HEK293 (cell line): ENCODE results near the gene GTF2F2.

Source experiments
- CTCF ChIA-PET: fragments of 350-600 bp; formaldehyde crosslinking; extraction: SDS; loops from one replicate; lab custom pipeline; 2021; ENCODE audit warnings: antibody characterized with exemption; lab: Yijun Ruan, JAX
- POLR2A ChIA-PET: fragments of 300-600 bp; formaldehyde crosslinking; extraction: SDS; loops from one replicate; lab custom pipeline; 2020; ENCODE audit warnings: antibody characterized with exemption, inconsistent platforms; lab: Yijun Ruan, JAX
- H3K27ac ChIP-seq: fragments of 200-500 bp; sonication (Bioruptor generic); 2 replicates; pipeline ENCODE4 v1.5.1; 2014; ENCODE audit warnings: low read depth, low read length, control low read depth, inconsistent platforms; ENCODE audit errors: extremely low read depth
- H3K36me3 ChIP-seq, 2 experiments: fragments of 200-500 bp in 1 of 2; sonication (Bioruptor generic) in 1 of 2; 1 replicate in 1 of 2; 2 replicates in 1 of 2; pipeline ENCODE4 v1.5.1; 2014 to 2017; ENCODE audit warnings: inconsistent platforms in 2 of 2, low read length in 2 of 2; ENCODE audit not compliant: control insufficient read depth in 2 of 2, insufficient read depth in 1 of 2
- H3K4me1 ChIP-seq: fragments of 200-500 bp; sonication (Bioruptor generic); 2 replicates; pipeline ENCODE4 v1.5.1; 2014; ENCODE audit warnings: mild to moderate bottlenecking, low read length, inconsistent platforms; ENCODE audit not compliant: control insufficient read depth, insufficient read depth
- H3K4me3 ChIP-seq: 2 replicates; pipeline ENCODE4 v1.5.1; 2011; ENCODE audit warnings: low read depth, mild to moderate bottlenecking, control low read depth, low read length, moderate library complexity
- H3K9me3 ChIP-seq: fragments of 200-500 bp; sonication (Bioruptor generic); 2 replicates; pipeline ENCODE4 v1.5.1; 2014; ENCODE audit warnings: low read depth, low read length, inconsistent platforms; ENCODE audit not compliant: control insufficient read depth, insufficient read depth
- GLI4 ChIP-seq: fragments of 450-650 bp; formaldehyde crosslinking; IDR thresholded peaks from 2 replicates; pipeline ENCODE4 v1.5.1; 2016; ENCODE audit warnings: missing biosample characterization, missing genetic modification characterization
- HOXA7 ChIP-seq: sonication (generic); formaldehyde crosslinking; IDR thresholded peaks from 2 replicates; pipeline ENCODE4 v1.8.1; 2022; ENCODE audit warnings: missing genetic modification reagents, borderline replicate concordance
- KLF1 ChIP-seq: fragments of 450-650 bp; formaldehyde crosslinking; IDR thresholded peaks from 2 replicates; pipeline ENCODE4 v1.5.1; 2016; ENCODE audit warnings: missing biosample characterization, missing genetic modification characterization
- MZF1 ChIP-seq: fragments of 450-650 bp; formaldehyde crosslinking; IDR thresholded peaks from 2 replicates; pipeline ENCODE4 v1.5.1; 2017; ENCODE audit warnings: missing biosample characterization, missing genetic modification characterization, borderline replicate concordance
- REST ChIP-seq: fragments of 450-650 bp; formaldehyde crosslinking; IDR thresholded peaks from 2 replicates; pipeline ENCODE4 v1.5.1; 2016; ENCODE audit warnings: missing biosample characterization, missing genetic modification characterization
- SCRT2 ChIP-seq: fragments of 450-650 bp; formaldehyde crosslinking; IDR thresholded peaks from 2 replicates; pipeline ENCODE4 v1.5.1; 2016; ENCODE audit warnings: missing biosample characterization, missing genetic modification characterization
- SETDB1 ChIP-seq: IDR thresholded peaks from one replicate; pipeline ENCODE4 v1.6.1; 2017; ENCODE audit warnings: mild to moderate bottlenecking, low read length, moderate library complexity, mixed read lengths; ENCODE audit not compliant: insufficient read length
- SP2 ChIP-seq: fragments of 450-650 bp; formaldehyde crosslinking; IDR thresholded peaks from 2 replicates; pipeline ENCODE4 v1.5.1; 2016; ENCODE audit warnings: missing biosample characterization, missing genetic modification characterization
- ZBTB20 ChIP-seq: fragments of 450-650 bp; formaldehyde crosslinking; IDR thresholded peaks from 2 replicates; pipeline ENCODE4 v1.5.1; 2016; ENCODE audit warnings: missing biosample characterization, missing genetic modification characterization
- ZNF121 ChIP-seq: fragments of 450-650 bp; formaldehyde crosslinking; IDR thresholded peaks from 2 replicates; pipeline ENCODE4 v1.5.1; 2016; ENCODE audit warnings: missing biosample characterization, missing genetic modification characterization
- ZNF221 ChIP-seq: fragments of 450-650 bp; formaldehyde crosslinking; IDR thresholded peaks from 2 replicates; pipeline ENCODE4 v1.5.1; 2017; ENCODE audit warnings: missing biosample characterization, missing genetic modification characterization, borderline replicate concordance
- ZNF416 ChIP-seq: fragments of 450-650 bp; formaldehyde crosslinking; IDR thresholded peaks from 2 replicates; pipeline ENCODE4 v1.5.1; 2016; ENCODE audit warnings: missing biosample characterization, missing genetic modification characterization
- ZNF596 ChIP-seq: fragments of 450-650 bp; IDR thresholded peaks from 2 replicates; pipeline ENCODE4 v1.5.0; 2018; ENCODE audit warnings: missing biosample characterization, mild to moderate bottlenecking, missing genetic modification characterization, moderate library complexity
- ZNF600 ChIP-seq: fragments of 450-650 bp; formaldehyde crosslinking; IDR thresholded peaks from 2 replicates; pipeline ENCODE4 v1.5.1; 2016; ENCODE audit warnings: missing biosample characterization, missing genetic modification characterization
- ZNF677 ChIP-seq: fragments of 450-650 bp; IDR thresholded peaks from 2 replicates; pipeline ENCODE4 v1.5.0; 2018; ENCODE audit warnings: missing biosample characterization, mild to moderate bottlenecking, missing genetic modification characterization, moderate library complexity
- ZNF843 ChIP-seq: fragments of 450-650 bp; formaldehyde crosslinking; IDR thresholded peaks from 2 replicates; pipeline ENCODE4 v1.5.1; 2016; ENCODE audit warnings: missing biosample characterization, missing genetic modification characterization
- ZSCAN16 ChIP-seq: fragments of 450-650 bp; formaldehyde crosslinking; IDR thresholded peaks from 2 replicates; pipeline ENCODE4 v1.5.1; 2016; ENCODE audit warnings: missing biosample characterization, missing genetic modification characterization
- TF ChIP-seq, protein P1 (sequence below): fragments of 450-650 bp; formaldehyde crosslinking; IDR thresholded peaks from 2 replicates; pipeline ENCODE4 v1.5.1; 2017; ENCODE audit warnings: missing biosample characterization, missing genetic modification characterization
- TF ChIP-seq, protein P2 (sequence below): fragments of 450-650 bp; formaldehyde crosslinking; IDR thresholded peaks from 2 replicates; pipeline ENCODE4 v1.5.1; 2016; ENCODE audit warnings: missing biosample characterization, missing genetic modification characterization, low read depth

GTF2F2 gene

DNA sequence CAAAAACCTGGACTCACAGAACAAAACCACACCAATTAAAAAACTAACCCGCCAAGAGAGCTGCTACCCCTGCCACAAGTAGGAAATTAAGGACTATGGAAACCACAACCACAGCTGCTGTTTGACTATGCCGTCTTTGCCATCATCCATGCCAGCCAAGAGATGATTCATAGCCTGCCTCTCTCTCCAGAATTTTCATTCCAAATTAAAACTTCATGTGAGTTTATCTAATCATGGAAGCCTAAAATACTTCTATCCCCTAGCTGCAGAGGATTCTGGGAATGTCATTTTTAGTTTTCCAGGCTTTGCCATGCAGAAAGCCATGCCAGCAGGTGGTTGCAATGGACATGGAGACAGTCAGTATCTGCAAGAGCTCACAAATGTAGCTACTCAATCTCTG lies 27.6 kb upstream of the GTF2F2 start (continued):
- TF ChIP-seq ZBTB20 (no peak), ZNF416 (no peak)

DNA sequence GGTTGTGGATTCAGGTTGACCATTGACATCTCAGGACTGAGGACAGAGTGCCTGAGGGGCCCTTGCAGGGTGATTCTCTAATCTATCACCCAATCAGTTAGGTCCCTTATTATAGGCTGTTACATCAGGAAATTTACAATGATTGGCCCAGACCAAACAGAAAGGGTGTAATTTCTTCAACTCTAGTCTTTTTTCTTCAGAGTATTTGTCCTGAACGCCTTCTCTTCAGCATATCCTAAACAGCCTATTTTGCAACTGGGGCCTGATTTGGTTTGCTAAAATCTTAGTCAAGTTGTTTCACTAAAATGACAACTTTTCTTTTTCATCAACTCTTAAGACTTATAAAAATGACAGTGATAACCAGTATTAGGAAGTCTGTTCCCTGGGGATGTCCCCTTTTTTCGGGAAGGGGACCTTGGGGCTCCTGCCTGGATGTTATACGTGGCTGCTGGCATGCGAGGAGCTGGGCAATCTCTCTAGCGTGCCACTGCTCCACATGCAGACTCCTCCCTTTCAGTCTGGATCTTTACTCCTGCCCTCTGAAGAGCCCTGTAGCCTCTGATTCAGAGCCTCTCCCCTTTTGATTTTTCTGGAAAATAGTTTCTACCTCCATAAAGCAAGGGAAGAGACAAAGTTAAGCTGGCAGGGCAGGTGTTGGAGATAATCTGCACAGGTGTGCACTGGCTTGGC lies 19.6 kb upstream of the GTF2F2 start:
- H3K36me3 ChIP-seq = no peaks in the 10 kb centered on the region
- no peaks in the 10 kb centered on the region for H3K9me3 ChIP-seq
- TF ChIP-seq KLF1 (no peak), REST (no peak), ZNF416 (no peak), ZNF596 (tag by site-specific recombination) (no peak), HOXA7 (CRISPR knock-in tag) (no peak), GLI4 (no peak), ZNF843 (no peak), SP2 (tag by site-specific recombination) (no peak), ZNF677 (tag by site-specific recombination) (no peak), MZF1 (tag by site-specific recombination) (no peak), ZNF600 (no peak), SCRT2 (tag by site-specific recombination) (no peak), SETDB1 (no peak), ZSCAN16 (tag by site-specific recombination) (no peak), ZNF121 (tag by site-specific recombination) (no peak), ZNF221 (tag by site-specific recombination) (no peak)
- TF ChIP-seq, protein P1, sequence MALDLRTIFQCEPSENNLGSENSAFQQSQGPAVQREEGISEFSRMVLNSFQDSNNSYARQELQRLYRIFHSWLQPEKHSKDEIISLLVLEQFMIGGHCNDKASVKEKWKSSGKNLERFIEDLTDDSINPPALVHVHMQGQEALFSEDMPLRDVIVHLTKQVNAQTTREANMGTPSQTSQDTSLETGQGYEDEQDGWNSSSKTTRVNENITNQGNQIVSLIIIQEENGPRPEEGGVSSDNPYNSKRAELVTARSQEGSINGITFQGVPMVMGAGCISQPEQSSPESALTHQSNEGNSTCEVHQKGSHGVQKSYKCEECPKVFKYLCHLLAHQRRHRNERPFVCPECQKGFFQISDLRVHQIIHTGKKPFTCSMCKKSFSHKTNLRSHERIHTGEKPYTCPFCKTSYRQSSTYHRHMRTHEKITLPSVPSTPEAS (tag by site-specific recombination) = no peak
- TF ChIP-seq, protein P2, sequence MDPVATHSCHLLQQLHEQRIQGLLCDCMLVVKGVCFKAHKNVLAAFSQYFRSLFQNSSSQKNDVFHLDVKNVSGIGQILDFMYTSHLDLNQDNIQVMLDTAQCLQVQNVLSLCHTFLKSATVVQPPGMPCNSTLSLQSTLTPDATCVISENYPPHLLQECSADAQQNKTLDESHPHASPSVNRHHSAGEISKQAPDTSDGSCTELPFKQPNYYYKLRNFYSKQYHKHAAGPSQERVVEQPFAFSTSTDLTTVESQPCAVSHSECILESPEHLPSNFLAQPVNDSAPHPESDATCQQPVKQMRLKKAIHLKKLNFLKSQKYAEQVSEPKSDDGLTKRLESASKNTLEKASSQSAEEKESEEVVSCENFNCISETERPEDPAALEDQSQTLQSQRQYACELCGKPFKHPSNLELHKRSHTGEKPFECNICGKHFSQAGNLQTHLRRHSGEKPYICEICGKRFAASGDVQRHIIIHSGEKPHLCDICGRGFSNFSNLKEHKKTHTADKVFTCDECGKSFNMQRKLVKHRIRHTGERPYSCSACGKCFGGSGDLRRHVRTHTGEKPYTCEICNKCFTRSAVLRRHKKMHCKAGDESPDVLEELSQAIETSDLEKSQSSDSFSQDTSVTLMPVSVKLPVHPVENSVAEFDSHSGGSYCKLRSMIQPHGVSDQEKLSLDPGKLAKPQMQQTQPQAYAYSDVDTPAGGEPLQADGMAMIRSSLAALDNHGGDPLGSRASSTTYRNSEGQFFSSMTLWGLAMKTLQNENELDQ (tag by site-specific recombination) = no peak
- no peaks in the 10 kb centered on the region for H3K4me1 ChIP-seq
- ChIA-PET CTCF (interaction anchor here (0.6 kb wide), 1 partner anchor 27 kb away, joined by 6 read pairs; no protein-coding TSS in a partner anchor), POLR2A (no interaction called here)
- H3K27ac ChIP-seq = no peak overlapping the region
- H3K4me3 ChIP-seq = no peak overlapping the region
